Mesendoderm (in vitro differentiated cells): Measurements from ENCODE around the gene ATG9A.
A peak's percentile ranks its signal among the peaks of the same experiment; 100 is the strongest.

Experiments
- DNase-seq: peaks from one replicate; pipeline ENCODE4 v3.0.0; 2013
- H2AK5ac ChIP-seq: 2 replicates; pipeline ENCODE4 v1.6.1; 2013; ENCODE audit warnings: low read length, inconsistent platforms
- H2BK120ac ChIP-seq: 2 replicates; pipeline ENCODE4 v1.6.1; 2013; ENCODE audit warnings: low read depth, mild to moderate bottlenecking, low read length, moderate library complexity, mixed read lengths
- H2BK15ac ChIP-seq: replicated peaks from 2 replicates; pipeline ENCODE4 v1.6.1; 2013; ENCODE audit warnings: low read depth, mild to moderate bottlenecking, moderate library complexity
- H2BK5ac ChIP-seq: 2 replicates; pipeline ENCODE4 v1.6.1; 2013; ENCODE audit warnings: low read length, inconsistent platforms
- H3K18ac ChIP-seq: 2 replicates; pipeline ENCODE4 v1.6.1; 2013; ENCODE audit warnings: mild to moderate bottlenecking, low read length, mixed read lengths
- H3K23ac ChIP-seq: one replicate; pipeline ENCODE4 v1.6.1; 2013; ENCODE audit warnings: low read length
- H3K27ac ChIP-seq: 2 replicates; pipeline ENCODE4 v1.5.1; 2013; ENCODE audit warnings: low read depth, mild to moderate bottlenecking, inconsistent platforms, low read length, moderate library complexity
- H3K27me3 ChIP-seq: 2 replicates; pipeline ENCODE4 v1.6.1; 2013; ENCODE audit warnings: low read length, control low read depth, mild to moderate bottlenecking, inconsistent platforms; ENCODE audit not compliant: insufficient read depth, poor library complexity
- H3K36me3 ChIP-seq: 2 replicates; pipeline ENCODE4 v1.6.1; 2013; ENCODE audit warnings: low read length, inconsistent platforms; ENCODE audit not compliant: control insufficient read depth, insufficient read depth
- H3K4ac ChIP-seq: one replicate; pipeline ENCODE4 v1.6.1; 2013; ENCODE audit warnings: low read depth, mild to moderate bottlenecking, low read length, moderate library complexity
- H3K4me1 ChIP-seq: 2 replicates; pipeline ENCODE4 v1.6.1; 2013; ENCODE audit warnings: low read depth, low read length, inconsistent platforms; ENCODE audit not compliant: control insufficient read depth
- H3K4me2 ChIP-seq: 2 replicates; pipeline ENCODE4 v1.6.1; 2013; ENCODE audit warnings: low read length
- H3K4me3 ChIP-seq: 2 replicates; pipeline ENCODE4 v1.5.1; 2013; ENCODE audit warnings: mild to moderate bottlenecking, low read length
- H3K56ac ChIP-seq: one replicate; pipeline ENCODE4 v1.6.1; 2013; ENCODE audit warnings: low read length
- H3K79me1 ChIP-seq: 2 replicates; pipeline ENCODE4 v1.6.1; 2013; ENCODE audit warnings: low read length, inconsistent platforms
- H3K79me2 ChIP-seq: 2 replicates; pipeline ENCODE4 v1.6.1; 2013; ENCODE audit warnings: mild to moderate bottlenecking, low read length; ENCODE audit not compliant: control insufficient read depth, insufficient read depth
- H3K9ac ChIP-seq: 2 replicates; pipeline ENCODE4 v1.6.1; 2013; ENCODE audit warnings: low read length, inconsistent platforms
- H4K5ac ChIP-seq: one replicate; pipeline ENCODE4 v1.6.1; 2013; ENCODE audit warnings: low read length
- H4K8ac ChIP-seq: one replicate; pipeline ENCODE4 v1.6.1; 2013; ENCODE audit warnings: low read depth, mild to moderate bottlenecking, control low read depth, low read length, moderate library complexity
- WGBS: extraction: QIAGEN DNeasy Blood & Tissue Kit; methylation state at CpG from one replicate; pipeline ENCODE4 v1.1.7; 2013; ENCODE audit warnings: low lambda C conversion rate, missing lambda C conversion rate; ENCODE audit not compliant: insufficient coverage; ENCODE audit errors: extremely low coverage; 5-methylcytosine and 5-hydroxymethylcytosine counted together

ATG9A gene

DNA sequence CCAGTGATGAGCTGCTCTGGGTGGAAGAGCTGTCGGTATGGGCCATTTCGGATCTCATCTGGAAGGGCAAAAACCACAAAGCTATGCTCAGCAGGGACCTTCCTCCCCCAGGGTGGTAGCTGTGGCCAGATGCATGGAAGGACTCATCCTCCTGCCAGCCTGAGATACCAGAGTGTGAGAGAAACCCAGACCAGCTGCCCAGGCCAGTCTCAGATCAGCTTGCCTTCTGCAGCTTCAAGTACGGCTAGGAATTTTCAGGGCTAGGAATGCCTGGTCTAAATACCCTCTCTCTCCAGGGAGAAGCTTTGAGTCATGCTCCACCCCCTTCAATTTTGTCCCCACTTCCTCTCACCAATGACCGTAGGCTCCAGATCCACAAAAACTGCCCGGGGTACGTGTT, 22.2 kb upstream of the ATG9A start:
- Histone ChIP-seq H2BK15ac (no peak overlapping the region), H2AK5ac (no peak overlapping the region), H2BK5ac (no peak overlapping the region), H3K4me1 (peaks cover 5% of the 10 kb centered on the region), H3K27me3 (peaks cover 16% of the 10 kb centered on the region), H3K23ac (peak overlapping the region; percentile 80), H4K5ac (no peak overlapping the region), H3K36me3 (no peaks in the 10 kb centered on the region), H4K8ac (no peak overlapping the region), H3K27ac (no peak overlapping the region), H3K56ac (no peak overlapping the region), H3K9ac (no peak overlapping the region), H3K79me2 (peaks cover 2% of the 10 kb centered on the region), H3K4me2 (no peak overlapping the region), H3K18ac (no peak overlapping the region), H3K4me3 (no peak overlapping the region), H2BK120ac (no peak overlapping the region), H3K4ac (no peak overlapping the region), H3K79me1 (peaks cover 2% of the 10 kb centered on the region)
- no CpG with 5 or more reads among the region's 6 CpGs for WGBS
- peak; percentile 34 for DNase-seq

DNA sequence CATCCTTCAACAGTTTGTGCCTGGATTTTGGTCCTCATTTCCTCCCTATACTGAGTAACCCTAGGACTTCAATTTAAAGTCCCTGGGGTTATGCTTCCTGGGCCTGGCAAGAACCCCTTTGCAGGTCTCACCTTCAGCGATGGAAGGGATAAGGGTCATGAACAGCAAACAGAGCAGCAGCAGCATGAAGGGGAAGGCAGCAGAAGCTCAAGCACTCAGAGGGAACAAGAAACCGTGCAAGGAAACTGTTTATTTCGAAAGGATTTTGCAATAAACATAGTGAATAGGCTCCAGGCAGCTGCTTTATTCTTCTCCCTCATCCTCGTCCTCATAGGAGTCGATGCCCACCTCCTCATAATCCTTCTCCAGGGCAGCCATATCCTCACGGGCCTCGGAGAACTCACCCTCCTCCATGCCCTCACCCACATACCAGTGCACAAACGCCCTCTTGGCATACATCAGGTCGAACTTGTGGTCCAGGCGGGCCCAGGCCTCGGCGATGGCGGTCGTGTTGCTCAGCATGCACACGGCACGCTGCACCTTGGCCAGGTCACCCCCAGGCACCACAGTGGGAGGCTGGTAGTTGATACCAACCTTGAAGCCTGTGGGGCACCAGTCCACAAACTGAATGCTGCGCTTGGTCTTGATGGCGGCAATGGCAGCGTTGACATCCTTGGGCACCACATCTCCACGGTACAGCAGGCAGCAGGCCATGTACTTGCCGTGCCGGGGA, 20.8 kb upstream of the ATG9A start:
- Histone ChIP-seq H3K27me3 (peaks cover 10% of the 10 kb centered on the region), H4K5ac (no peak overlapping the region), H3K18ac (no peak overlapping the region), H3K56ac (no peak overlapping the region), H3K4me1 (peaks cover 5% of the 10 kb centered on the region), H3K79me2 (peaks cover 2% of the 10 kb centered on the region), H3K4ac (no peak overlapping the region), H3K27ac (no peak overlapping the region), H2BK120ac (no peak overlapping the region), H3K23ac (no peak overlapping the region), H3K4me2 (no peak overlapping the region), H2AK5ac (no peak overlapping the region), H3K4me3 (no peak overlapping the region), H2BK5ac (no peak overlapping the region), H3K9ac (no peak overlapping the region), H3K36me3 (no peaks in the 10 kb centered on the region), H4K8ac (no peak overlapping the region), H2BK15ac (no peak overlapping the region), H3K79me1 (peaks cover 9% of the 10 kb centered on the region)
- no CpG with 5 or more reads among the region's 22 CpGs for WGBS
- no peak for DNase-seq

DNA sequence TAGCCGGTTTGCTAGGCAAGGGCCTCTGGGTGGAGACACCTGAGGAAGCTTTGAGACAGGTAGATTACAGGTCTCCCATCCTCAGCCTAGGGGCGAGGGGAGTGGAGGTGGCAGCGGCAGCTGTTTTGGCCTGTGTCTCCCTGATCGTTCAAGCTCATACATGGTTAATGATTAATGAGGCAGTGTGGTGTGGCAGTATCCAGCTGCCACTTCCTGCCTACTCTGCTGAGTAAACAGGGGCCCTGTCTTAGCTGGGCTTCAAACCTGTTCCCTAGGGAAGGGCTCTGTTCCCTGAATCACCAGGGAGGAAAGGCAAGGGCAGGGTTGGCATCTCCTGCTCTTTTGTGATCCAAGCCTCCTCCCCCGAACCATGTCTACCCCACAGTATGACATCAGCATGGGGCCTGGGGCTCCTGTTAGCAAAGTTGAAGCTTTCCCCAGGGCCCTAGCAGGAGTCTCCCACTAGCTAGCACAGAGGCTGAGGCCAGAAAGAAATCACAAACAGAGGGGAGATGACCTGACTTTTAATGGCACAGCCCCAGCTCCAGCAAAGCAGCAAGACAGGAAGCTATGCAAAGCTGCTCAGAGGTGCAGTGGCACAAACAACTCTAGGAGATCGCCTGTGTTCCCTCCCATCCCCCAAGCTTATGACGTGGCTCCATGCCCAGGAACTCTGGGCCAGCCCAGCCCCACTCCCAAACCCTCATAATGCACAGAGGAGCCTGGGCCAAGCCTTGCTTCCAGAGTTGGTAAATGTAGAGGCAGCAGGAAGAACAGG, 20.0 kb upstream of the ATG9A start:
- Histone ChIP-seq H3K27ac (peak overlapping the region; percentile 40), H3K79me2 (peaks cover 2% of the 10 kb centered on the region), H4K8ac (no peak overlapping the region), H3K18ac (no peak overlapping the region), H3K4me3 (no peak overlapping the region), H2BK120ac (no peak overlapping the region), H3K9ac (peak overlapping the region; percentile 18), H3K23ac (no peak overlapping the region), H4K5ac (no peak overlapping the region), H3K27me3 (peaks cover 4% of the 10 kb centered on the region), H3K36me3 (no peaks in the 10 kb centered on the region), H2BK5ac (no peak overlapping the region), H3K4ac (no peak overlapping the region), H3K79me1 (peaks cover 9% of the 10 kb centered on the region), H2AK5ac (no peak overlapping the region), H3K56ac (peak overlapping the region; percentile 38), H3K4me1 (peaks cover 7% of the 10 kb centered on the region), H2BK15ac (no peak overlapping the region), H3K4me2 (no peak overlapping the region)
- peak; percentile 61 for DNase-seq
- WGBS: no CpG with 5 or more reads among the region's 7 CpGs

DNA sequence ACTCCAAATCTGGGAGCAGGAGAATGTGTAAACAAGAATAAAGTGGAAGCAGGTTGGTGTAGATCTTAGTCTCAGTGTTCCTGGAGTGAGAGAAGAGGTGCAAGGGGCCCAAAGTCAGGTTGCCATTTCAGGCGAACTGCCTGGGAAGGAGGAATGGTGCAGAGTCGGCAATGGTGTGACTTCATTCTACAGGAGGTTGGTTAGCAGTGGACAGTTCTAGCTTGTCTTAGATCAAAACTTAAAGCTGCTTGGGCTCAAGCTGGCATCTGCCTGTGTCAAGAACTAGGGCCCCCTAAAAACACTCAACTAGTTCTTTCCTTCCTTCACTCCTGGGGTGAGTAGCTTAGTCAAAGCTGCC, 19.4 kb upstream of the ATG9A start:
- Histone ChIP-seq H2BK15ac (no peak overlapping the region), H3K23ac (no peak overlapping the region), H3K9ac (no peak overlapping the region), H3K18ac (no peak overlapping the region), H3K27ac (no peak overlapping the region), H2BK5ac (no peak overlapping the region), H3K79me1 (peaks cover 9% of the 10 kb centered on the region), H3K36me3 (no peaks in the 10 kb centered on the region), H3K4me3 (no peak overlapping the region), H3K4me1 (peaks cover 7% of the 10 kb centered on the region), H4K8ac (no peak overlapping the region), H3K27me3 (no peaks in the 10 kb centered on the region), H3K4me2 (no peak overlapping the region), H3K79me2 (peaks cover 2% of the 10 kb centered on the region), H3K56ac (peak overlapping the region; percentile 51), H2BK120ac (no peak overlapping the region), H4K5ac (no peak overlapping the region), H2AK5ac (no peak overlapping the region), H3K4ac (no peak overlapping the region)
- WGBS: no CpG with 5 or more reads among the region's 2 CpGs
- no peak for DNase-seq

DNA sequence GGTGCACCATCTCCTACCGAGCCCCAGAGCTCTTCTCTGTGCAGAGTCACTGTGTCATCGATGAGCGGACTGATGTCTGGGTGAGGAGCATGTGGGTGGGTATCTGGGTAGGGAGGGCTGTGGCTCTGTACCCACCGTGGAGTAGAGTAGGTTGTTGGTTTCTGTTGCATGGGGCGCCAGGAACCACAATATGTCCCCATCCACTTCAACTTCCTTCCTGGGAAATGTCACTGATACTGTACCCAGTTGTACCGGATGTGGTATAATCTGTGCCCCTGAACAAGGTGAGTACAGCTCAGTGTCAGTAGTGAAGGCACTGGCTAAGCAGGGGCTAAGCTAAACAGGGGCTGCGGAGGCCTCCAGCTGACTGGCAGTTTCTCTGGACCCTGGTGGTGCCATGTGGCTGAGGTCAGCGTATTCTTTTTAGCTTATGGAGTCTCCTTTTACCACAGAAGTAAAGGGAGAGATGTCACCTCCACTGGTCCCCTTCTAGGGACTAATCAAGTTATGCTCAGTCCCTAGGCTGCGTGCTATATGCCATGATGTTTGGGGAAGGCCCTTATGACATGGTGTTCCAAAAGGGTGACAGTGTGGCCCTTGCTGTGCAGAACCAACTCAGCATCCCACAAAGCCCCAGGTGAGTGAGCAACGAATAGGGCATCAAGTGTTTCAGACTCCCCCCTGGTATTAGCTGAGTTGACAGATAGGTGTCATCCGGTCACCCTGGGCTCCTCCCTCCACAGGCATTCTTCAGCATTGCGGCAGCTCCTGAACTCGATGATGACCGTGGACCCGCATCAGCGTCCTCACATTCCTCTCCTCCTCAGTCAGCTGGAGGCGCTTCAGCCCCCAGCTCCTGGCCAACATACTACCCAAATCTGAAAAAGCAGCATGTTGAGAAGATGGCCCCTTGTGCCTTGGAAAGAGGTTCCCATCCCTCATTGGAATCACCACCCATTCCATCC, 18.5 kb upstream of the ATG9A start:
- Histone ChIP-seq H3K23ac (no peak overlapping the region), H2AK5ac (no peak overlapping the region), H2BK5ac (no peak overlapping the region), H2BK120ac (no peak overlapping the region), H3K27ac (no peak overlapping the region), H3K56ac (no peak overlapping the region), H3K4me3 (no peak overlapping the region), H3K27me3 (no peaks in the 10 kb centered on the region), H4K5ac (no peak overlapping the region), H3K79me2 (peaks cover 2% of the 10 kb centered on the region), H2BK15ac (no peak overlapping the region), H3K4me2 (no peak overlapping the region), H3K36me3 (no peaks in the 10 kb centered on the region), H3K4ac (no peak overlapping the region), H3K79me1 (peaks cover 9% of the 10 kb centered on the region), H3K4me1 (peaks cover 7% of the 10 kb centered on the region), H4K8ac (no peak overlapping the region), H3K18ac (no peak overlapping the region), H3K9ac (no peak overlapping the region)
- no CpG with 5 or more reads among the region's 17 CpGs for WGBS
- DNase-seq: peak; percentile 75
